ENCODE measurements around the gene APBB2. TPM values are rescaled to one million over a fixed set of nuclear protein-coding genes. Genes with fewer than 3 reads are reported as not detected.

Gene APBB2
- total RNA-seq, 1 experiment from 2014 or later = 80.7 TPM

GRCh38 chr4:40957281-40957680 lies 257.1 kb downstream of the APBB2 start:
- Histone ChIP-seq H3K36me3 (ENCODE audit: control insufficient read depth, insufficient read depth, low read length) (no peaks in the 10 kb centered on the region), H3K27me3 (replicated peaks; ENCODE audit: control insufficient read depth, insufficient read depth, low read length) (no peaks in the 10 kb centered on the region), H3K9me3 (no peaks in the 10 kb centered on the region), H3K4me3 (ENCODE audit: low read depth, low read length) (no peak overlapping the region), H3K4me1 (no peaks in the 10 kb centered on the region)
- intact Hi-C loops (cut with micrococcal nuclease; ENCODE audit: unreplicated experiment) = no loop called here
- no peak overlapping the region for H3K27ac Mint-ChIP-seq (ENCODE audit: unreplicated experiment)
- H3K36me3 Mint-ChIP-seq (ENCODE audit: insufficient read depth, unreplicated experiment) = peaks cover 49% of the 10 kb centered on the region
- POLR2A ChIA-PET = no interaction called here
- no peaks in the 10 kb centered on the region for H3K9me3 Mint-ChIP-seq (ENCODE audit: unreplicated experiment)
- TF ChIP-seq, protein P1, sequence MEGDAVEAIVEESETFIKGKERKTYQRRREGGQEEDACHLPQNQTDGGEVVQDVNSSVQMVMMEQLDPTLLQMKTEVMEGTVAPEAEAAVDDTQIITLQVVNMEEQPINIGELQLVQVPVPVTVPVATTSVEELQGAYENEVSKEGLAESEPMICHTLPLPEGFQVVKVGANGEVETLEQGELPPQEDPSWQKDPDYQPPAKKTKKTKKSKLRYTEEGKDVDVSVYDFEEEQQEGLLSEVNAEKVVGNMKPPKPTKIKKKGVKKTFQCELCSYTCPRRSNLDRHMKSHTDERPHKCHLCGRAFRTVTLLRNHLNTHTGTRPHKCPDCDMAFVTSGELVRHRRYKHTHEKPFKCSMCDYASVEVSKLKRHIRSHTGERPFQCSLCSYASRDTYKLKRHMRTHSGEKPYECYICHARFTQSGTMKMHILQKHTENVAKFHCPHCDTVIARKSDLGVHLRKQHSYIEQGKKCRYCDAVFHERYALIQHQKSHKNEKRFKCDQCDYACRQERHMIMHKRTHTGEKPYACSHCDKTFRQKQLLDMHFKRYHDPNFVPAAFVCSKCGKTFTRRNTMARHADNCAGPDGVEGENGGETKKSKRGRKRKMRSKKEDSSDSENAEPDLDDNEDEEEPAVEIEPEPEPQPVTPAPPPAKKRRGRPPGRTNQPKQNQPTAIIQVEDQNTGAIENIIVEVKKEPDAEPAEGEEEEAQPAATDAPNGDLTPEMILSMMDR (IDR thresholded peaks at IDR 0.05; ENCODE audit: insufficient read depth in 1 of 2, low read depth in 1 of 2, low read length in 1 of 2, severe bottlenecking in 1 of 2, unreplicated experiment in 1 of 2) = no peak
- DNase-seq = no peak
- BruUV-seq (replicated peaks) = no TSS peak
- H3K4me3 Mint-ChIP-seq (ENCODE audit: unreplicated experiment) = no peak overlapping the region
- H3K4me1 Mint-ChIP-seq (ENCODE audit: low read depth, unreplicated experiment) = no peaks in the 10 kb centered on the region
- CTCF ChIA-PET = interaction anchor here (0.6 kb wide), 1 partner anchor 257 kb away, joined by 5 read pairs; the partner anchor contains the start of gene APBB2
- no peaks in the 10 kb centered on the region for H3K27me3 Mint-ChIP-seq (ENCODE audit: insufficient read depth, unreplicated experiment)

GRCh38 chr4:40956721-40957255 lies 257.6 kb downstream of the APBB2 start:
- Mint-ChIP-seq H3K36me3 (ENCODE audit: insufficient read depth, unreplicated experiment) (peaks cover 52% of the 10 kb centered on the region), H3K27me3 (ENCODE audit: insufficient read depth, unreplicated experiment) (no peaks in the 10 kb centered on the region), H3K27ac (ENCODE audit: unreplicated experiment) (no peak overlapping the region), H3K4me3 (ENCODE audit: unreplicated experiment) (no peak overlapping the region), H3K9me3 (ENCODE audit: unreplicated experiment) (no peaks in the 10 kb centered on the region), H3K4me1 (ENCODE audit: low read depth, unreplicated experiment) (no peaks in the 10 kb centered on the region)
- H3K27me3 ChIP-seq (replicated peaks; ENCODE audit: control insufficient read depth, insufficient read depth, low read length) = no peaks in the 10 kb centered on the region
- intact Hi-C loops (cut with micrococcal nuclease; ENCODE audit: unreplicated experiment) = no loop called here
- BruUV-seq (replicated peaks) = no TSS peak
- POLR2A ChIA-PET = no interaction called here
- no peak for DNase-seq
- TF ChIP-seq, protein P1 (IDR thresholded peaks at IDR 0.05; ENCODE audit: insufficient read depth in 1 of 2, low read depth in 1 of 2, low read length in 1 of 2, severe bottlenecking in 1 of 2, unreplicated experiment in 1 of 2) = no peak
- CTCF ChIA-PET = no interaction called here
- H3K4me3 ChIP-seq (ENCODE audit: low read depth, low read length) = no peak overlapping the region
- no peaks in the 10 kb centered on the region for H3K4me1 ChIP-seq
- no peaks in the 10 kb centered on the region for H3K36me3 ChIP-seq (ENCODE audit: control insufficient read depth, insufficient read depth, low read length)
- H3K9me3 ChIP-seq = no peaks in the 10 kb centered on the region

DNA sequence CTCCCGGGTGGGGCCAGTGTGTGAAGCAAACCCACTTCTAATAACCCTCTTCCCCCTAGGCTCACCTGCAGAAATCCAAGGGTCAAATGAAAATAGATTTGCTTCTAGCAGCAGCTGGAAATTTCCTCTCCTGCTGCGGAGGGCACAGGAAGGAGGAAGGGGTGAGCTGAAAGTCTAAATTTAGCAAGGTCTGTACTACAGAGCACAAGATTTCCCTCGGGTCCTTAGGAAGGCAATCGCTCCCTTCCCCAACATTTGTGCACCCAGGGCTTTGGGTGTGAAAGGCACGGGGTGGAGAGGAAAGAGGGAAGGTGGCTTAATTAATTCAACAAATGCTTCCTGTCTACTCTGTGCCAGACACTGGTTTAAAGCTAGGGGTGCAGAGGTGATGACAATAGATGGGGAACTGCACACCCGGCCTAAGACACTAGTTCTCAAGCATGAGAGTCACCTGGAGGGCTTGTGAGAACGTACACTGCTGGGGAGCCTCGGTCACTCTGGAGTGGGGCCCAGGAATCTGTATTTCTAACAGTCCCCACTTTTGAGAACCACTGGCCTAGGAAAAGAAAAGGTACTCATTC lies 260.2 kb downstream of the APBB2 start:
- Histone ChIP-seq H3K4me1 (no peaks in the 10 kb centered on the region), H3K4me3 (ENCODE audit: low read depth, low read length) (no peak overlapping the region), H3K27me3 (replicated peaks; ENCODE audit: control insufficient read depth, insufficient read depth, low read length) (no peaks in the 10 kb centered on the region), H3K9me3 (no peaks in the 10 kb centered on the region), H3K36me3 (ENCODE audit: control insufficient read depth, insufficient read depth, low read length) (0 out of 2 replicates have a peak, but pooled peaks cover 1% of the 10 kb centered on the region)
- Mint-ChIP-seq H3K27ac (ENCODE audit: unreplicated experiment) (no peak overlapping the region), H3K4me1 (ENCODE audit: low read depth, unreplicated experiment) (no peaks in the 10 kb centered on the region), H3K4me3 (ENCODE audit: unreplicated experiment) (no peak overlapping the region), H3K27me3 (ENCODE audit: insufficient read depth, unreplicated experiment) (no peaks in the 10 kb centered on the region), H3K9me3 (ENCODE audit: unreplicated experiment) (no peaks in the 10 kb centered on the region), H3K36me3 (ENCODE audit: insufficient read depth, unreplicated experiment) (peaks cover 49% of the 10 kb centered on the region)
- TF ChIP-seq, protein P1 (IDR thresholded peaks at IDR 0.05; ENCODE audit: insufficient read depth in 1 of 2, low read depth in 1 of 2, low read length in 1 of 2, severe bottlenecking in 1 of 2, unreplicated experiment in 1 of 2) = no peak
- intact Hi-C loops (cut with micrococcal nuclease; ENCODE audit: unreplicated experiment) = no loop called here
- POLR2A ChIA-PET = no interaction called here
- no TSS peak for BruUV-seq (replicated peaks)
- DNase-seq = no peak
- CTCF ChIA-PET = interaction anchor here (0.6 kb wide), 1 partner anchor 116 kb away, joined by 3 read pairs; no protein-coding TSS in a partner anchor

Measured in Caco-2 (cell line).